IMR-90 (cell line): ENCODE data around the gene TLCD5.

Source experiments
- CTCF ChIP-seq: conservative IDR thresholded peaks from 2 replicates; pipeline ENCODE4 v1.5.1; 2012; ENCODE audit warnings: mild to moderate bottlenecking, low read depth, low read length, improper control_type of control experiment
- MAZ ChIP-seq: IDR thresholded peaks from 2 replicates; pipeline ENCODE4 v1.6.1; 2012; ENCODE audit warnings: low read depth, mild to moderate bottlenecking, low read length, improper control_type of control experiment, moderate library complexity, borderline replicate concordance
- RAD21 ChIP-seq: IDR thresholded peaks from 2 replicates; pipeline ENCODE4 v1.6.1; 2012; ENCODE audit warnings: low read length, improper control_type of control experiment
- RCOR1 ChIP-seq: IDR thresholded peaks from 2 replicates; pipeline ENCODE4 v1.6.1; 2012; ENCODE audit warnings: mild to moderate bottlenecking, low read length, improper control_type of control experiment; ENCODE audit not compliant: insufficient replicate concordance
- TF ChIP-seq, protein P1 (sequence below): fragments of 150-350 bp; IDR thresholded peaks from 2 replicates; pipeline ENCODE4 v1.6.1; 2017; ENCODE audit warnings: mild to moderate bottlenecking, antibody characterized with exemption, low read length, low read depth

DNA sequence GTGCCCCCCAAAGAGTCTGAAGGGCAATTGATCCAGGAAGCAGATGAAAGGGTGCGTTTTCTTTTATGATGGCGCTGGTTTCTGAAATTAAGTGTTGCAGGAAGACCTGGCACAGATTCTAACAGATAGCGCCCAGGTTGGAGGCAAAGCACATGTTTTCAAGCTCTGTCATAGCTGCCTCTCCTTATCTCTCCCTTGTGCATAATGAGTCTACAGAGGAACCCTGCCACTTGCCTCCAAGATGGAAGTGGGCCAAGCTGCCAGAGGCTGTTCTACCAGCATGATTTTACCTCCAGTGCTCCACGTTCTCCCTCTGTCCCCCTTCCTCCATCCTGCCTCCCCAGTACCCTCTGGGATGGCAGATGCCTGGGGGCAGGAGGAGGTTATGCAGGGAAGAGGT, 30.0 kb upstream of the TLCD5 start:
- no peak for TF ChIP-seq MAZ
- no peak for TF ChIP-seq RCOR1
- TF ChIP-seq RAD21 = no peak
- TF ChIP-seq, protein P1, sequence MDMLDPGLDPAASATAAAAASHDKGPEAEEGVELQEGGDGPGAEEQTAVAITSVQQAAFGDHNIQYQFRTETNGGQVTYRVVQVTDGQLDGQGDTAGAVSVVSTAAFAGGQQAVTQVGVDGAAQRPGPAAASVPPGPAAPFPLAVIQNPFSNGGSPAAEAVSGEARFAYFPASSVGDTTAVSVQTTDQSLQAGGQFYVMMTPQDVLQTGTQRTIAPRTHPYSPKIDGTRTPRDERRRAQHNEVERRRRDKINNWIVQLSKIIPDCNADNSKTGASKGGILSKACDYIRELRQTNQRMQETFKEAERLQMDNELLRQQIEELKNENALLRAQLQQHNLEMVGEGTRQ = no peak
- no peak for TF ChIP-seq CTCF
